ENCODE results near the gene WDFY4.

The WDFY4 gene

DNA sequence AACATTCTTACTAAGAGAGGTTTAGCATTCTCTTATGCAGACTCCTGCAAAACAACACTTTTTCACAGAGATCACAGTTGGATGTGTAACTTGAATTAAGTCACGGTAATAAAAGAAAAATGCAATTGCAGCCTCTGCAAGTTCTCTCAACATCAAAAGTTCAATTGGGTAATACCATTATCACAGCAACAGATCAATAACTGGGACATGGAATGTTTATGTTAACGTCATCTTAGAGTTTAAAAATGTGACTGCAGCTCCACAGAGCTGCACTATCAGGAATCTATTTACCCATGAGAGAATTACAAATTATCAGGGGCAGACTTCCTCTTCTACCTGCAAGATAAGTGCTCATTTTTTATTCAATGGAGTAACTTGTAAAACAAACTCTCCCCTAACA lies 344.0 kb downstream of the WDFY4 start:
- no peak for DNase-seq (ENCODE audit: low read depth)

DNA sequence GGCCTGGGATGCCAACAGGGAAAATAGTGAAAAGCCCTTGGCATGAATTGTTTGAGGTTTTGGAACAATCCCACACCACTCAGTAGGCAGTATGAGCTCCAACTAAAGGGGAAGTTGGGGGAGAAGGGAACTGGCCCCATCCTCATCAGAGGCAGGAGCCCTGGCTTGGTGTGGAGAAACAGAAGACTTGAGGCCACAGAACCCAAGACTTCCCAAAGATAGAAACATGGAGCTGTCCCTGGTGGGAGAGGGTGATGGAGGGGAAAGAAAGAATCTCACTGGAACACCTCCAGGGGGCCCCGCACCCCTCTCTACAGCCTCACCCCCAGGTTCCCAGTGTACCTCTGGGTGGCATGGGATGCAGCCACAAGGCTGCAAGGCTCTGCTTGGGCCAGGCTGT lies 345.0 kb downstream of the WDFY4 start:
- no peak for DNase-seq (ENCODE audit: low read depth)

All from T-helper 22 cell (primary cell).